Lung (tissue), 12 donors: ENCODE measurements around the gene RABIF. TPM values are rescaled to one million over a fixed set of nuclear protein-coding genes. Genes with fewer than 3 reads are reported as not detected.
A peak's percentile ranks its signal among the peaks of the same experiment; 100 is the strongest.
"Not testable (repeated sequence)": the region's sequence is repeated elsewhere in the genome, so short reads cannot be mapped to it uniquely, and the experiment has no call there.

ENCODE experiments used
- ATAC-seq: fragments of 200-7000 bp; cut with Tn5 transposase; one replicate; pipeline ENCODE4 v1.9.1; 2020; ENCODE audit warnings: moderate number of reproducible peaks; ENCODE audit not compliant: insufficient read depth, low FRiP score
- DNase-seq, 3 donors: peaks; one replicate each; pipeline ENCODE4 v3.0.0-alpha.2; 2013 to 2017
- H3K27ac ChIP-seq, 2 donors: one replicate each; pipeline ENCODE4 v1.5.1; 2013; ENCODE audit warnings: mild to moderate bottlenecking in 2 of 2, moderate library complexity in 2 of 2, control low read depth in 1 of 2, inconsistent platforms in 1 of 2, low read depth in 1 of 2, low read length in 1 of 2
- H3K27me3 ChIP-seq, 3 donors: one replicate each; pipeline ENCODE4 v1.5.1; 2013; ENCODE audit warnings: low read length in 2 of 3; ENCODE audit not compliant: control insufficient read depth in 3 of 3, insufficient read depth in 3 of 3
- H3K36me3 ChIP-seq, 4 donors: one replicate each; pipeline ENCODE4 v1.5.1; 2013; ENCODE audit warnings: low read length in 4 of 4, mild to moderate bottlenecking in 1 of 4, moderate library complexity in 1 of 4; ENCODE audit not compliant: control insufficient read depth in 4 of 4, insufficient read depth in 4 of 4
- H3K4me1 ChIP-seq, 5 donors: one replicate each; pipeline ENCODE4 v1.5.1; 2013; ENCODE audit warnings: low read length in 5 of 5, mild to moderate bottlenecking in 2 of 5, moderate library complexity in 1 of 5; ENCODE audit not compliant: control insufficient read depth in 5 of 5, insufficient read depth in 5 of 5
- H3K4me3 ChIP-seq: one replicate; pipeline ENCODE4 v1.5.1; 2013; ENCODE audit warnings: mild to moderate bottlenecking, control low read depth, moderate library complexity
- H3K9ac ChIP-seq, 2 donors: one replicate each; pipeline ENCODE4 v1.5.1; 2013; ENCODE audit warnings: low read length in 2 of 2, control low read depth in 1 of 2; ENCODE audit not compliant: insufficient read depth in 1 of 2
- H3K9me3 ChIP-seq, 4 donors: one replicate each; pipeline ENCODE4 v1.5.1; 2013; ENCODE audit warnings: low read length in 3 of 4, mild to moderate bottlenecking in 1 of 4, moderate library complexity in 1 of 4; ENCODE audit not compliant: control insufficient read depth in 4 of 4, insufficient read depth in 3 of 4
- CTCF ChIP-seq: IDR thresholded peaks from 2 replicates; pipeline ENCODE4 v1.5.1; 2012; ENCODE audit warnings: mild to moderate bottlenecking; ENCODE audit errors: control extremely low read depth, extremely low read depth
- WGBS, 2 donors: extraction: QIAGEN DNeasy Blood & Tissue Kit; methylation state at CpG; one replicate each; pipeline ENCODE4 v1.1.7; 2013; 5-methylcytosine and 5-hydroxymethylcytosine counted together
- polyA plus RNA-seq, 2 donors: library from polyadenylated mRNA; stranded (reverse); fragments of 200-250 nt; gene quantifications; one replicate each; pipeline ENCODE4 v1.2.1, GENCODE V29; 2013
- total RNA-seq, 2 donors: library from RNA; depleted of rRNA in 1 of 2; stranded (reverse); fragments of >200 nt in 1 of 2; gene quantifications; one replicate each; pipeline ENCODE4 v1.2.1, GENCODE V29; 2014 to 2021
- donor health status: control.
- donor health status: control.
- donor health status: Bipolar disorder and iron deficiency.
- donor health status: healthy.
- donor health status: DM: yes; HTN: yes; CAD: no.

Gene RABIF
- total and polyA plus RNA-seq, 4 donors: 6.2 to 10.3 (median 8.2) TPM

DNA sequence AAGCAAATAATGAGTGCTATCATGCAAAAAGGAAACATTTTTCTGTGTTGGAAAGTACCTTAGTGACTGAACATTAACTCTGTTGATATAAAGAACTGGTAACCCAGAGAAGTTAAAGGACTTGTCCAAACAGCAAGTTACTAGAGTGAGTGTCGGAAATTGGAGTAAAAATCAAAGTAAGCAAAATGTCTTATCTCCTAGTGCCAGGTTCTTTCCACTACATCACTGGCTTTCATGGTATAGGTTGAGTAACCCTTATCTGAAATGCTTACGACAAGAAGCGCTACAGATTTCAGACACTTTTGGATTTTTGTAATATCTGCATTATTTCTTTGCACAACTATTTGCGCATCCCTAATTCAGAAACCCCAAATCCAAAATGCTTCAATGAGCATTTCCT, 16.4 kb upstream of the RABIF start:
- TF ChIP-seq CTCF: no peak
- 61 to 86% methylated on average over 4 of the region's 4 CpGs for WGBS, 2 donors
- Histone ChIP-seq H3K27ac (no peak overlapping the region), H3K9ac (no peak overlapping the region), H3K4me1 (no peaks in the 10 kb centered on the region), H3K36me3 (peaks cover 14 to 21% (median 21%) of the 10 kb centered on the region in 4 donors), H3K4me3 (no peak overlapping the region), H3K27me3 (no peaks in the 10 kb centered on the region), H3K9me3 (no peaks in the 10 kb centered on the region)
- DNase-seq (peak in 2 of 3 donors; percentile 21 to 57), ATAC-seq (no peak)

- WGBS, 2 donors: 94 to 96% methylated on average over 5 of the region's 5 CpGs
- H3K4me3 ChIP-seq, H3K27ac ChIP-seq, DNase-seq, H3K27me3 ChIP-seq, ATAC-seq, H3K9ac ChIP-seq, H3K9me3 ChIP-seq, H3K4me1 ChIP-seq: not testable (repeated sequence)
- H3K36me3 ChIP-seq: peaks cover 8 to 16% (median 16%) of the 10 kb centered on the region in 4 donors
Observed at GRCh38 chr1:202903808-202904207, 14.9 kb upstream of the RABIF start.

- WGBS, 2 donors: 95 to 97% methylated on average over 4 of the region's 4 CpGs
- DNase-seq (no peak), ATAC-seq (no peak)
- TF ChIP-seq CTCF: no peak
- Histone ChIP-seq H3K4me3 (no peak overlapping the region), H3K9ac (no peak overlapping the region), H3K27ac (no peak overlapping the region), H3K36me3 (peaks cover 8 to 18% (median 11%) of the 10 kb centered on the region in 4 donors), H3K4me1 (no peaks in the 10 kb centered on the region), H3K27me3 (no peaks in the 10 kb centered on the region), H3K9me3 (no peaks in the 10 kb centered on the region)
Observed at GRCh38 chr1:202901555-202901954, 12.6 kb upstream of the RABIF start.

DNA sequence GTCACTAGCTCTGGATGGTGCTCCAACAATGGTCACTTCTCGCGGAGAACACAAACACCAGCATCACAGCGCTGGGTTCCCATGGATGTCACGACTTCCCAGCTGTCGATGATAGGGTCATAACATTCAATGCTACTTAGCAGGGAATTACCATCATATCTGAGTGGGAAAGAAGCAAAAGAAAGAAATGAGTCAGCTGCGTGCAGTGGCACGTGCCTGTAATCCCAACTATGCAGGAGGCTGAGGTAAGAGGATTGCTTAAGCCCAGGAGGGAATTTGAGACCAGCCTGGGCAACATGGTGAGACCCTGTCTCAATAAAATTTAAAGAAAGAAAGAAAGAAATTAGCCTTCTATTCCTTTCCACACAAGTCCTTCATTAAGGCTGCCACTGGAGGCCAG, 3.6 kb upstream of the RABIF start:
- H3K4me1 ChIP-seq: peaks cover 0 to 10% (median 0%) of the 10 kb centered on the region in 5 donors
- H3K27me3 ChIP-seq: no peaks in the 10 kb centered on the region
- TF ChIP-seq CTCF: no peak
- H3K9ac ChIP-seq: no peak overlapping the region
- H3K4me3 ChIP-seq: no peak overlapping the region
- H3K36me3 ChIP-seq: peaks cover 18 to 40% (median 29%) of the 10 kb centered on the region in 4 donors
- no peak for ATAC-seq
- H3K27ac ChIP-seq: no peak overlapping the region
- no peaks in the 10 kb centered on the region for H3K9me3 ChIP-seq
- WGBS, 2 donors: 96 to 97% methylated on average over 7 of the region's 7 CpGs
- DNase-seq: no peak
